ENCODE results near the gene RIPK4.
"Not testable (repeated sequence)": the region's sequence is repeated elsewhere in the genome, so short reads cannot be mapped to it uniquely, and the experiment has no call there.

Gene RIPK4

GRCh38 chr21:41711416-41712007 lies 55.3 kb downstream of the RIPK4 start:
- DNase-seq, result no peak

GRCh38 chr21:41710823-41711160 lies 56.1 kb downstream of the RIPK4 start:
- no peak for DNase-seq

GRCh38 chr21:41709965-41710822 lies 56.7 kb downstream of the RIPK4 start:
- DNase-seq, result no peak

GRCh38 chr21:41709166-41709565 lies 57.7 kb downstream of the RIPK4 start:
- DNase-seq, result no peak

GRCh38 chr21:41707960-41708330 lies 58.9 kb downstream of the RIPK4 start:
- DNase-seq, result no peak

- no peak for DNase-seq
These were observed 59.5 kb downstream of the RIPK4 start for GRCh38 chr21:41707231-41707959.

- no peak for DNase-seq
These were observed 60.2 kb downstream of the RIPK4 start for GRCh38 chr21:41706678-41707077.

- no peak for DNase-seq
These were observed 60.6 kb downstream of the RIPK4 start for GRCh38 chr21:41706263-41706639.

- no peak for DNase-seq
These were observed 61.1 kb downstream of the RIPK4 start for GRCh38 chr21:41705546-41706262.

- no peak for DNase-seq
These were observed 62.9 kb downstream of the RIPK4 start for GRCh38 chr21:41703857-41704501.

GRCh38 chr21:41701749-41702148 lies 65.1 kb downstream of the RIPK4 start:
- DNase-seq, result no peak

GRCh38 chr21:41699311-41699710 lies 67.5 kb downstream of the RIPK4 start:
- DNase-seq, result no peak

- DNase-seq, result no peak
These were observed 68.8 kb downstream of the RIPK4 start for GRCh38 chr21:41698071-41698470.

- DNase-seq, result no peak
These were observed 71.3 kb downstream of the RIPK4 start for GRCh38 chr21:41695513-41695912.

- DNase-seq, result not testable (repeated sequence)
These were observed 72.8 kb downstream of the RIPK4 start for GRCh38 chr21:41694042-41694441.

- no peak for DNase-seq
These were observed 74.7 kb downstream of the RIPK4 start for GRCh38 chr21:41692185-41692565.

- no peak for DNase-seq
These were observed 75.4 kb downstream of the RIPK4 start for GRCh38 chr21:41691205-41692184.

Data from activated T-cell treated with anti-CD3 and anti-CD28 coated beads, Interleukin-2, amount 50 U/mL, for 1 hour (primary cell).